K562 (cell line): ENCODE results near the gene USP35. TPM values are rescaled to one million over a fixed set of nuclear protein-coding genes. Genes with fewer than 3 reads are reported as not detected.

Experiments
- ATAC-seq: fragments of 200-7000 bp; cut with Tn5 transposase; 3 replicates; pipeline ENCODE4 v1.9.1; 2020; ENCODE audit warnings: moderate library complexity
- BruUV-seq: library from RNA; stranded (reverse); fragments of 400-500 nt; replicated peaks from 2 replicates; lab custom pipeline; 2021; lab: Mats Ljungman, UMichigan
- CTCF ChIA-PET: fragments of 300-600 bp; formaldehyde crosslinking; extraction: SDS; loops from one replicate; lab custom pipeline; 2021; ENCODE audit warnings: low intra/inter-chr PET ratio; lab: Yijun Ruan, JAX
- POLR2A ChIA-PET: fragments of 300-600, 350-650 bp; sonication (Branson Sonifier 250); formaldehyde crosslinking; extraction: SDS; loops from one replicate; lab custom pipeline; 2021; ENCODE audit warnings: antibody characterized with exemption, inconsistent platforms; lab: Yijun Ruan, JAX
- DNase-seq, 4 experiments: peaks; one replicate each; pipeline versions ENCODE4 v3.0.0 to v3.0.0-alpha.2; 2011 to 2018; ENCODE audit warnings: low spot score in 3 of 4, mixed read lengths in 3 of 4; ENCODE audit errors: extremely low read depth in 1 of 4
- FAIRE-seq: peaks from 2 replicates; lab custom pipeline; 2011; peaks lifted over from hg19 to GRCh38; lab: Jason Lieb, UNC
- H2AFZ ChIP-seq: 2 replicates; pipeline ENCODE4 v1.6.0; 2011; ENCODE audit warnings: low read depth, low read length, control low read depth, inconsistent platforms
- H3K27ac ChIP-seq: fragments of 200-600 bp; 3 replicates; pipeline ENCODE4 v1.8.0; 2011; ENCODE audit warnings: low read depth, mild to moderate bottlenecking, control low read depth, inconsistent platforms, low read length, moderate library complexity, mixed read lengths; ENCODE audit errors: extremely low read depth
- H3K27me3 ChIP-seq, 2 experiments: fragments of 300-600 bp in 1 of 2; 2 replicates in 1 of 2; 3 replicates in 1 of 2; pipeline versions ENCODE4 v1.6.0 to v1.8.0; 2011; ENCODE audit warnings: inconsistent platforms in 2 of 2, low read length in 2 of 2, mild to moderate bottlenecking in 1 of 2, mixed read lengths in 1 of 2, moderate library complexity in 1 of 2; ENCODE audit not compliant: control insufficient read depth in 2 of 2, insufficient read depth in 2 of 2
- H3K36me3 ChIP-seq: fragments of 300-600 bp; 3 replicates; pipeline ENCODE4 v1.8.0; 2011; ENCODE audit warnings: mild to moderate bottlenecking, low read length, inconsistent platforms; ENCODE audit not compliant: control insufficient read depth, insufficient read depth
- H3K4me1 ChIP-seq, 2 experiments: fragments of 200-600 bp in 1 of 2; replicated peaks in 1 of 2; 2 replicates in 1 of 2; 3 replicates in 1 of 2; pipeline versions ENCODE4 v1.5.1 to v1.8.0; 2011; ENCODE audit warnings: inconsistent platforms in 2 of 2, low read length in 2 of 2, mild to moderate bottlenecking in 1 of 2, mixed read lengths in 1 of 2, moderate library complexity in 1 of 2; ENCODE audit not compliant: control insufficient read depth in 2 of 2, insufficient read depth in 2 of 2
- H3K4me2 ChIP-seq: 2 replicates; pipeline ENCODE4 v1.6.1; 2011; ENCODE audit warnings: low read length, control low read depth, inconsistent platforms, mixed read lengths; ENCODE audit not compliant: insufficient read depth
- H3K4me3 ChIP-seq: fragments of 200-600 bp; sonication (generic), shearing (Covaris generic); 2 replicates; pipeline ENCODE4 v1.5.1; 2016; ENCODE audit warnings: control low read depth, inconsistent platforms
- H3K79me2 ChIP-seq: fragments of 200-600 bp; 3 replicates; pipeline ENCODE4 v1.8.0; 2011; ENCODE audit warnings: low read length, inconsistent platforms; ENCODE audit not compliant: control insufficient read depth, insufficient read depth
- H3K9ac ChIP-seq, 2 experiments: 2 replicates each; pipeline versions ENCODE4 v1.6.0 to v1.6.1; 2011; ENCODE audit warnings: low read depth in 2 of 2, low read length in 2 of 2, control low read depth in 1 of 2, inconsistent platforms in 1 of 2, mild to moderate bottlenecking in 1 of 2, mixed read lengths in 1 of 2; ENCODE audit not compliant: insufficient read depth in 1 of 2
- H3K9me1 ChIP-seq: one replicate; pipeline ENCODE4 v1.6.0; 2011; ENCODE audit warnings: inconsistent platforms, mild to moderate bottlenecking, low read length, moderate library complexity; ENCODE audit not compliant: control insufficient read depth, insufficient read depth
- H3K9me3 ChIP-seq: replicated peaks from 2 replicates; pipeline ENCODE4 v1.5.1; 2011; ENCODE audit warnings: low read depth, low read length, inconsistent platforms; ENCODE audit not compliant: control insufficient read depth, insufficient read depth
- H4K20me1 ChIP-seq: replicated peaks from 2 replicates; pipeline ENCODE4 v1.6.1; 2011; ENCODE audit warnings: low read length, inconsistent platforms, mixed read lengths; ENCODE audit not compliant: control insufficient read depth, insufficient read depth
- FOXM1 ChIP-seq, 2 experiments: fragments of 450-650 bp in 1 of 2; sonication (generic) in 1 of 2; formaldehyde crosslinking in 1 of 2; IDR thresholded peaks; 2 replicates each; pipeline versions ENCODE4 v1.6.1 to v1.9.0; 2017 to 2022; ENCODE audit warnings: low read depth in 2 of 2, mild to moderate bottlenecking in 2 of 2, missing genetic modification reagents in 1 of 2, moderate library complexity in 1 of 2
- HEY1 ChIP-seq: fragments of 250-450 bp; sonication (Bioruptor Pico); IDR thresholded peaks from 2 replicates; pipeline ENCODE4 v1.5.0; 2020; ENCODE audit warnings: mild to moderate bottlenecking, moderate library complexity, borderline replicate concordance
- PHB2 ChIP-seq: fragments of 450-650 bp; IDR thresholded peaks from 2 replicates; pipeline ENCODE4 v1.6.1; 2017; ENCODE audit warnings: low read depth
- SMAD1 ChIP-seq: fragments of 150-350 bp; IDR thresholded peaks from 2 replicates; pipeline ENCODE4 v1.6.1; 2014; ENCODE audit warnings: low read length, low read depth; ENCODE audit not compliant: partially characterized antibody
- TCF3 ChIP-seq: sonication (generic); formaldehyde crosslinking; IDR thresholded peaks from 2 replicates; pipeline ENCODE4 v1.4.0; 2020; ENCODE audit warnings: mild to moderate bottlenecking, missing genetic modification reagents
- XRCC5 ChIP-seq: fragments of 200-400 bp; formaldehyde crosslinking; IDR thresholded peaks from 2 replicates; pipeline ENCODE4 v1.6.1; 2017; ENCODE audit warnings: low read depth, mild to moderate bottlenecking, low read length
- ZNF551 ChIP-seq: fragments of 250-450 bp; sonication (Bioruptor Pico); IDR thresholded peaks from 2 replicates; pipeline ENCODE4 v1.5.0; 2021; ENCODE audit warnings: mild to moderate bottlenecking, moderate library complexity
- ZNF668 ChIP-seq: fragments of 250-450 bp; sonication (Bioruptor Pico); IDR thresholded peaks from 2 replicates; pipeline ENCODE4 v1.8.0; 2022; ENCODE audit warnings: mild to moderate bottlenecking, inconsistent platforms
- ZNF699 ChIP-seq: fragments of 250-450 bp; sonication (Bioruptor Pico); IDR thresholded peaks from 2 replicates; pipeline ENCODE4 v1.8.0; 2021; ENCODE audit warnings: mild to moderate bottlenecking, moderate library complexity; ENCODE audit not compliant: insufficient replicate concordance
- ZSCAN29 ChIP-seq: fragments of 450-650 bp; IDR thresholded peaks from 2 replicates; pipeline ENCODE4 v1.6.1; 2017
- WGBS: fragments of 100-300 bp; shearing (Covaris generic); methylation state at CpG from one replicate; pipeline ENCODE4 v1.1.6; 2016; ENCODE audit warnings: low coverage, mixed read lengths; ENCODE audit not compliant: insufficient coverage; ENCODE audit errors: missing lambda C conversion rate; 5-methylcytosine and 5-hydroxymethylcytosine counted together
- in situ Hi-C: fragments of 300-500 bp; cut with MboI; formaldehyde crosslinking; loops from 4 replicates; pipeline ENCODE4 v1.15.0; 2018; ENCODE audit warnings: inconsistent platforms, mixed read lengths
- intact Hi-C: fragments of 100-400 bp; cut with micrococcal nuclease; formaldehyde crosslinking; loops from 2 replicates; pipeline ENCODE4 v1.14.2; 2022
- polyA plus RNA-seq, 8 experiments: library from polyadenylated mRNA; depleted of rRNA in 4 of 8; stranded (reverse) in 5 of 8; unstranded in 3 of 8; fragments of >200 nt; fragmentation: Nextera tagmentation in 2 of 8; fragmentation: Illumina TruSeq in 1 of 8; extraction: Ambion mirVana in 2 of 8; extraction: Trizol in 1 of 8; gene quantifications; 2 replicates each; pipeline versions ENCODE4 v1.2.1 to v1.2.3, GENCODE V29; 2011 to 2014; ENCODE audit warnings: inconsistent platforms in 1 of 8, missing spikeins in 1 of 8
- total RNA-seq, 7 experiments: library from RNA; depleted of rRNA in 6 of 7; stranded (reverse); fragments of >200 nt in 6 of 7; fragmentation: Illumina TruSeq in 2 of 7; extraction: Trizol in 2 of 7; gene quantifications; 2 replicates each; pipeline versions ENCODE4 v1.2.1 to v1.2.3, GENCODE V29; 2011 to 2021; ENCODE audit warnings: low replicate concordance in 1 of 7
- TF ChIP-seq, protein P1 (sequence below): fragments of 450-650 bp; IDR thresholded peaks from 2 replicates; pipeline ENCODE4 v1.6.1; 2017; ENCODE audit warnings: antibody characterized with exemption, mild to moderate bottlenecking
- TF ChIP-seq, protein P2 (sequence below): sonication (generic); formaldehyde crosslinking; IDR thresholded peaks from 2 replicates; pipeline ENCODE4 v1.8.0; 2022; ENCODE audit warnings: missing genetic modification reagents, mild to moderate bottlenecking, borderline replicate concordance
- TF ChIP-seq, protein P3 (sequence below): sonication (generic); formaldehyde crosslinking; IDR thresholded peaks from 2 replicates; pipeline ENCODE4 v1.8.1; 2022; ENCODE audit warnings: missing genetic modification reagents
- TF ChIP-seq, protein P4 (sequence below): fragments of 450-650 bp; formaldehyde crosslinking; IDR thresholded peaks from 2 replicates; pipeline ENCODE4 v1.4.0; 2020; ENCODE audit warnings: mild to moderate bottlenecking, moderate library complexity

The USP35 gene
- total and polyA plus RNA-seq, 9 of the 15 experiments (the other 6 are each of a cell fraction or from before 2014, with no cell fraction given): 0.01 to 4.8 (median 3.6) TPM

DNA sequence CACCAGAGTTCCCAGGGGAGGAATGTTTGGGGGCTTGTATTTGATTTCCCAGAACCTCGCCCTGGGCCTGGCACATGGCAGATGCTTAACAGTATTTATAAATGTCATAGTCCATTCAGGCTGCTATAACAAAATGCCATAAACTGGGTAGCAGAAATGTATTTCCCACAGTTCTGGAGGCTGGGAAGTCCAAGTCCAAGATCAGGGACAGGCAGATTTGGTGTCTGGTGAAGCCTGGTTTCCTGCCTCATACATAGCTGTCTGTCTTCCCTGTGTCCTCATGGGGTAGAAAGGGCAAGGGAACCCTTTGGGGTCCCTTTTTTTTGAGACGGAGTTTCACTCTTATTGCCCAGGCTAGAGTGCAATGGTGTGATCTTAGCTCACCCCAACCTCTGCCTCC lies 24.2 kb upstream of the USP35 start:
- no peak overlapping the region for H2AFZ ChIP-seq
- no peak for TF ChIP-seq TCF3
- no peak for TF ChIP-seq FOXM1 (IDR thresholded peaks at IDR 0.05; ENCODE audit: low read depth)
- no peak for TF ChIP-seq FOXM1 (CRISPR knock-in tag; IDR thresholded peaks at IDR 0.05; ENCODE audit: low read depth)
- TF ChIP-seq, protein P1, sequence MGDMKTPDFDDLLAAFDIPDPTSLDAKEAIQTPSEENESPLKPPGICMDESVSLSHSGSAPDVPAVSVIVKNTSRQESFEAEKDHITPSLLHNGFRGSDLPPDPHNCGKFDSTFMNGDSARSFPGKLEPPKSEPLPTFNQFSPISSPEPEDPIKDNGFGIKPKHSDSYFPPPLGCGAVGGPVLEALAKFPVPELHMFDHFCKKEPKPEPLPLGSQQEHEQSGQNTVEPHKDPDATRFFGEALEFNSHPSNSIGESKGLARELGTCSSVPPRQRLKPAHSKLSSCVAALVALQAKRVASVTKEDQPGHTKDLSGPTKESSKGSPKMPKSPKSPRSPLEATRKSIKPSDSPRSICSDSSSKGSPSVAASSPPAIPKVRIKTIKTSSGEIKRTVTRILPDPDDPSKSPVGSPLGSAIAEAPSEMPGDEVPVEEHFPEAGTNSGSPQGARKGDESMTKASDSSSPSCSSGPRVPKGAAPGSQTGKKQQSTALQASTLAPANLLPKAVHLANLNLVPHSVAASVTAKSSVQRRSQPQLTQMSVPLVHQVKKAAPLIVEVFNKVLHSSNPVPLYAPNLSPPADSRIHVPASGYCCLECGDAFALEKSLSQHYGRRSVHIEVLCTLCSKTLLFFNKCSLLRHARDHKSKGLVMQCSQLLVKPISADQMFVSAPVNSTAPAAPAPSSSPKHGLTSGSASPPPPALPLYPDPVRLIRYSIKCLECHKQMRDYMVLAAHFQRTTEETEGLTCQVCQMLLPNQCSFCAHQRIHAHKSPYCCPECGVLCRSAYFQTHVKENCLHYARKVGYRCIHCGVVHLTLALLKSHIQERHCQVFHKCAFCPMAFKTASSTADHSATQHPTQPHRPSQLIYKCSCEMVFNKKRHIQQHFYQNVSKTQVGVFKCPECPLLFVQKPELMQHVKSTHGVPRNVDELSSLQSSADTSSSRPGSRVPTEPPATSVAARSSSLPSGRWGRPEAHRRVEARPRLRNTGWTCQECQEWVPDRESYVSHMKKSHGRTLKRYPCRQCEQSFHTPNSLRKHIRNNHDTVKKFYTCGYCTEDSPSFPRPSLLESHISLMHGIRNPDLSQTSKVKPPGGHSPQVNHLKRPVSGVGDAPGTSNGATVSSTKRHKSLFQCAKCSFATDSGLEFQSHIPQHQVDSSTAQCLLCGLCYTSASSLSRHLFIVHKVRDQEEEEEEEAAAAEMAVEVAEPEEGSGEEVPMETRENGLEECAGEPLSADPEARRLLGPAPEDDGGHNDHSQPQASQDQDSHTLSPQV: no peak
- TF ChIP-seq, protein P2, sequence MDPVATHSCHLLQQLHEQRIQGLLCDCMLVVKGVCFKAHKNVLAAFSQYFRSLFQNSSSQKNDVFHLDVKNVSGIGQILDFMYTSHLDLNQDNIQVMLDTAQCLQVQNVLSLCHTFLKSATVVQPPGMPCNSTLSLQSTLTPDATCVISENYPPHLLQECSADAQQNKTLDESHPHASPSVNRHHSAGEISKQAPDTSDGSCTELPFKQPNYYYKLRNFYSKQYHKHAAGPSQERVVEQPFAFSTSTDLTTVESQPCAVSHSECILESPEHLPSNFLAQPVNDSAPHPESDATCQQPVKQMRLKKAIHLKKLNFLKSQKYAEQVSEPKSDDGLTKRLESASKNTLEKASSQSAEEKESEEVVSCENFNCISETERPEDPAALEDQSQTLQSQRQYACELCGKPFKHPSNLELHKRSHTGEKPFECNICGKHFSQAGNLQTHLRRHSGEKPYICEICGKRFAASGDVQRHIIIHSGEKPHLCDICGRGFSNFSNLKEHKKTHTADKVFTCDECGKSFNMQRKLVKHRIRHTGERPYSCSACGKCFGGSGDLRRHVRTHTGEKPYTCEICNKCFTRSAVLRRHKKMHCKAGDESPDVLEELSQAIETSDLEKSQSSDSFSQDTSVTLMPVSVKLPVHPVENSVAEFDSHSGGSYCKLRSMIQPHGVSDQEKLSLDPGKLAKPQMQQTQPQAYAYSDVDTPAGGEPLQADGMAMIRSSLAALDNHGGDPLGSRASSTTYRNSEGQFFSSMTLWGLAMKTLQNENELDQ (CRISPR knock-in tag): no peak
- no peak for TF ChIP-seq ZSCAN29
- TF ChIP-seq PHB2: no peak
- TF ChIP-seq, protein P3, sequence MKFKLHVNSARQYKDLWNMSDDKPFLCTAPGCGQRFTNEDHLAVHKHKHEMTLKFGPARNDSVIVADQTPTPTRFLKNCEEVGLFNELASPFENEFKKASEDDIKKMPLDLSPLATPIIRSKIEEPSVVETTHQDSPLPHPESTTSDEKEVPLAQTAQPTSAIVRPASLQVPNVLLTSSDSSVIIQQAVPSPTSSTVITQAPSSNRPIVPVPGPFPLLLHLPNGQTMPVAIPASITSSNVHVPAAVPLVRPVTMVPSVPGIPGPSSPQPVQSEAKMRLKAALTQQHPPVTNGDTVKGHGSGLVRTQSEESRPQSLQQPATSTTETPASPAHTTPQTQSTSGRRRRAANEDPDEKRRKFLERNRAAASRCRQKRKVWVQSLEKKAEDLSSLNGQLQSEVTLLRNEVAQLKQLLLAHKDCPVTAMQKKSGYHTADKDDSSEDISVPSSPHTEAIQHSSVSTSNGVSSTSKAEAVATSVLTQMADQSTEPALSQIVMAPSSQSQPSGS (CRISPR knock-in tag): no peak
- no peak for TF ChIP-seq HEY1 (CRISPR knock-in tag)
- no peak for TF ChIP-seq SMAD1
- no peak for TF ChIP-seq ZNF551
- TF ChIP-seq XRCC5: no peak
- TF ChIP-seq ZNF668 (CRISPR knock-in tag): no peak
- TF ChIP-seq ZNF699 (CRISPR knock-in tag): no peak
- TF ChIP-seq, protein P4, sequence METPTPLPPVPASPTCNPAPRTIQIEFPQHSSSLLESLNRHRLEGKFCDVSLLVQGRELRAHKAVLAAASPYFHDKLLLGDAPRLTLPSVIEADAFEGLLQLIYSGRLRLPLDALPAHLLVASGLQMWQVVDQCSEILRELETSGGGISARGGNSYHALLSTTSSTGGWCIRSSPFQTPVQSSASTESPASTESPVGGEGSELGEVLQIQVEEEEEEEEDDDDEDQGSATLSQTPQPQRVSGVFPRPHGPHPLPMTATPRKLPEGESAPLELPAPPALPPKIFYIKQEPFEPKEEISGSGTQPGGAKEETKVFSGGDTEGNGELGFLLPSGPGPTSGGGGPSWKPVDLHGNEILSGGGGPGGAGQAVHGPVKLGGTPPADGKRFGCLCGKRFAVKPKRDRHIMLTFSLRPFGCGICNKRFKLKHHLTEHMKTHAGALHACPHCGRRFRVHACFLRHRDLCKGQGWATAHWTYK (CRISPR knock-in tag): no peak

More for the DNA sequence above, 24.2 kb upstream of the USP35 start:
- no peaks in the 10 kb centered on the region for H3K36me3 ChIP-seq
- H3K9ac ChIP-seq: no peak overlapping the region
- FAIRE-seq (no peak), ATAC-seq (no peak), DNase-seq (no peak)
- H3K9me3 ChIP-seq: no peaks in the 10 kb centered on the region
- no peaks in the 10 kb centered on the region for H4K20me1 ChIP-seq
- intact Hi-C loops: no loop called here
- ChIA-PET CTCF (no interaction called here), POLR2A (interaction anchor here (1.3 kb wide), 1 partner anchor 25 kb away, joined by 4 read pairs; no protein-coding TSS in a partner anchor)
- H3K4me2 ChIP-seq: no peak overlapping the region
- BruUV-seq: no TSS peak
- no peak overlapping the region for H3K27ac ChIP-seq
- 74% methylated on average over 2 of the region's 2 CpGs for WGBS
- H3K27me3 ChIP-seq: no peaks in the 10 kb centered on the region
- in situ Hi-C loops: no loop called here
- H3K4me3 ChIP-seq: no peak overlapping the region
- H3K79me2 ChIP-seq: no peaks in the 10 kb centered on the region
- peaks cover 9 to 22% of the 10 kb centered on the region in 2 experiments; a peak in 4 of 5 replicates for H3K4me1 ChIP-seq
- no peaks in the 10 kb centered on the region for H3K9me1 ChIP-seq
